ENCODE results near the gene CHKB. TPM values are rescaled to one million over a fixed set of nuclear protein-coding genes. Genes with fewer than 3 reads are reported as not detected.

The CHKB gene
- total and polyA plus RNA-seq, 8 donors = 20.4 to 283 (median 31.7) TPM

- Histone ChIP-seq H3K27ac (no peak overlapping the region), H3K9me3 (no peaks in the 10 kb centered on the region), H3K4me3 (no peak overlapping the region), H3K36me3 (no peaks in the 10 kb centered on the region), H3K27me3 (no peaks in the 10 kb centered on the region), H3K4me1 (no peaks in the 10 kb centered on the region)
- no peak for FAIRE-seq
- intact Hi-C loops (cut with DNase I) = no loop called here
- no peak for DNase-seq
- no peak for ATAC-seq
- no peak for TF ChIP-seq CTCF (IDR thresholded peaks at IDR 0.05)
- 48 to 55% methylated on average over 6 of the region's 6 CpGs for WGBS, 2 donors
These were observed 25.0 kb upstream of the CHKB start for GRCh38 chr22:50607659-50608020.

- intact Hi-C loops (cut with DNase I) = no loop called here
These were observed 24.5 kb upstream of the CHKB start for GRCh38 chr22:50606946-50607658.

GRCh38 chr22:50606165-50606945, 23.7 kb upstream of the CHKB start:
- no peak for ATAC-seq
- Histone ChIP-seq H3K4me3 (no peak overlapping the region), H3K27me3 (no peaks in the 10 kb centered on the region), H3K9me3 (no peaks in the 10 kb centered on the region), H3K27ac (no peak overlapping the region), H3K36me3 (no peaks in the 10 kb centered on the region), H3K4me1 (no peaks in the 10 kb centered on the region)
- 66 to 76% methylated on average over 17 to 19 of the region's 19 CpGs for WGBS, 2 donors
- intact Hi-C loops (cut with DNase I) = no loop called here
- peak in 1 of 6 donors; percentile 2 for DNase-seq
- no peak for TF ChIP-seq CTCF (IDR thresholded peaks at IDR 0.05)
- FAIRE-seq = no peak

More at GRCh38 chr22:50606946-50607658, 24.5 kb upstream of the CHKB start:
- peak in 1 of 6 donors; percentile 1 for DNase-seq
- Histone ChIP-seq H3K4me1 (no peaks in the 10 kb centered on the region), H3K36me3 (no peaks in the 10 kb centered on the region), H3K4me3 (no peak overlapping the region), H3K27me3 (no peaks in the 10 kb centered on the region), H3K27ac (no peak overlapping the region), H3K9me3 (no peaks in the 10 kb centered on the region)
- 66 to 72% methylated on average over 17 to 18 of the region's 18 CpGs for WGBS, 2 donors
- ATAC-seq = no peak
- FAIRE-seq = no peak
- no peak for TF ChIP-seq CTCF (IDR thresholded peaks at IDR 0.05)

GRCh38 chr22:50605613-50606074, 23.0 kb upstream of the CHKB start:
- Histone ChIP-seq H3K9me3 (no peaks in the 10 kb centered on the region), H3K36me3 (no peaks in the 10 kb centered on the region), H3K27me3 (no peaks in the 10 kb centered on the region), H3K4me3 (no peak overlapping the region), H3K4me1 (no peaks in the 10 kb centered on the region), H3K27ac (no peak overlapping the region)
- WGBS, 2 donors = 79 to 89% methylated on average over 20 of the region's 20 CpGs
- intact Hi-C loops (cut with DNase I) = no loop called here
- TF ChIP-seq CTCF (IDR thresholded peaks at IDR 0.05) = no peak
- FAIRE-seq (no peak), ATAC-seq (no peak), DNase-seq (peak in 2 of 6 donors; percentile 1 to 70)
